GM18867 (cell line): ENCODE data around the gene NFIX.
"Not testable (repeated sequence)": the region's sequence is repeated elsewhere in the genome, so short reads cannot be mapped to it uniquely, and the experiment has no call there.

Experiments
- ATAC-seq: cut with Tn5 transposase; IDR thresholded peaks from one replicate; pipeline ENCODE4 v1.9.1; 2021; ENCODE audit warnings: mild to moderate bottlenecking, moderate library complexity; ENCODE audit not compliant: unreplicated experiment

The NFIX gene

GRCh38 chr19:12994701-12995595, at the start of gene NFIX:
Gene NFIX, plus strand, starts transcription at chr19:12995475. Its CDS starts 363 bp downstream, at chr19:12995838.
- no peak for ATAC-seq

GRCh38 chr19:12945479-12946091, 49.7 kb upstream of the NFIX start, which contains the start of gene RAD23A:
Gene RAD23A, plus strand, starts transcription at chr19:12945862. Its CDS starts 87 bp downstream, at chr19:12945949.
- ATAC-seq, result peak; percentile 72

DNA sequence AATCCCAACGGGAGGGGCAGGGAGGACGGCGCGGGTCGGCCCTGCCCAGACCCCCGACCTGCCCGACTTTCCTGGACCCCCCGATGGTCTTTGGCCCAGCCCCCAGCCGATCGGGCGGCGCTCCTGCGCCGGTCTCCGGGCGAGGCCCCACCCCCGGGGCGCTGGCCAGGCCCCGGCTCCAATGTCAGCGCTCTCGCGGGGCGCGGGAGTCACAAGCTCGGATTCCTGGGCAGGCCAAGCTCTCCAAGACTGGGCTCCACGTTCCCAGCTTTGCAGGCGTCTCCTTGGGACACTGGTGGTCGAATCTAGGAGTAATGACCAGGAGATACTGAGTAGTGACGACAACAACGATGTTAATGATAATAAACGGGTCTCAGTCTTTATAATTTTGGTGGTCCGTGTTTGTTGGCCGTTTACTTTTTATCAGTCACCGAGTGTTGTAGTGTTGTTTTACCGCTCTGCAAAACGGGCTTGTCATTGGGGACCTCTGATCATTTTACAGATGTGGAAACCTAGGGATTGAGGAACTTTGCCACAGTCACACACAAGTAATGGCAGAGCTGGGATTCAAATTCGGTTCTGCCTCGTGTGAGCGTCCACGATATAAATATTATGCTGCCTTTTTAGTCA, 49.1 kb upstream of the NFIX start:
- peak; percentile 27 for ATAC-seq

DNA sequence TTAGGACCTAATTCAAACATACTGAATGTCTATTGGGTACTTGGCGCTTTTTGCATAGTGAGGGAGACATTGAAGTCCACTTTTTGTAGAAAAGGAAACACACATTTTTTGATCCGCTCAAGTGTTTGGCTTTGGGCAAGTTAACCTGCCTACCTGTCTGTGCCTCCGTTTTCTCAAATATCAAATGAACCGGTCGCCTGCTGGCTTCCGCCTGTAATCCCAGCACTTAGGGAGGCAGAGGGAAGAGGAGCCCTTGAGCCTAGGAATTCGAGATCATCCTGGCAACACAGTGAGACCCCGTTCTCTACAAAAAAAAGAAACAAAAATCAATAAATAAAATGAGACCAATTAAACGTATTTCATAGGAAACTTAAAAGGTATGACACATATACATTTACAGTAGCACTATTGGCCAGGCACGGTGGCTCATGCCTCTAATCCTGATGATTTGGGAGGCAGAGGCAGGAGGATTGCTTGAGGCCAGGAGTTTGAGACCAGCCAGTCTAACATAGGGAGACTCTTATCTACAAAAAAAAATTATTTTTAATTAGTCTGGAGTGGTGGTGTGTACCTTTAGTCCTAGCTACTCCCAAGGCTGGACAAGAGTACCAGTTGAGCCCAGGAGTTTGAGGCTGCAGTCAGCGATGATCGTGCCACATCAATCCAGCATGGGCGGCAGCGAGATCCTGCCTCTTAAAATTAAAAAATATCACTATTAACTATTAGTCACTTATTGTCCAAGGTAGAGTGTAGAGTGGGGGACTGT, 48.4 kb upstream of the NFIX start:
- no peak for ATAC-seq

GRCh38 chr19:12947702-12948611, 47.3 kb upstream of the NFIX start:
- no peak for ATAC-seq

DNA sequence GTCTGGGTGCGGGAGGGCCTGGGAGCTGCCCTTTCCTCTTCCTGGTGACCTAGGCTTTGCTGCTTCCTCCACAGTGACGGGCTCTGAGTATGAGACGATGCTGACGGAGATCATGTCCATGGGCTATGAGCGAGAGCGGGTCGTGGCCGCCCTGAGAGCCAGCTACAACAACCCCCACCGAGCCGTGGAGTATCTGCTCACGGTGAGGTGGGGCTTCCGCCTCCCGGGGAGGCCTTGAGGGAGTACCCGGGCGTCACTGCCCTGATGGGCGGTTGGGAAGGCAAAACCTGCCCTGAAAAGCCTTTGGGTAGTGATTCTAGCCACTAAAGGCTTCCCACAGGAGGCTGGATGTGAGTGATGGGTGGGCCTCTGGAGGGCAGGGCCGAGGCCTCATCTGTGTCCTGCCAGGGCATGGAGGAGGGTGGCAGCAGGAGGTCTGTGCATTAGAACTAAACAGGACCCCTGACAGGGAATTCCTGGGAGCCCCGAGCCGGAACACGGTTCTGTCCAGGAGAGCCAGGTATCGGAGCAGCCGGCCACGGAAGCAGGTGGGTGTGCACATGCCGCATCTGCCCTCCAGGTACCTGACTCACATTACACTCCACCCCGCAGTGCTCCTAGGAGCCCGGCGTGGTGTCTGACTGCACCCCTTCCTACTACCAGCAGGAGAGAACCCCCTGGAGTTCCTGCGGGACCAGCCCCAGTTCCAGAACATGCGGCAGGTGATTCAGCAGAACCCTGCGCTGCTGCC, 46.5 kb upstream of the NFIX start:
- ATAC-seq, result no peak

GRCh38 chr19:12949363-12950283, 45.7 kb upstream of the NFIX start:
- no peak for ATAC-seq

DNA sequence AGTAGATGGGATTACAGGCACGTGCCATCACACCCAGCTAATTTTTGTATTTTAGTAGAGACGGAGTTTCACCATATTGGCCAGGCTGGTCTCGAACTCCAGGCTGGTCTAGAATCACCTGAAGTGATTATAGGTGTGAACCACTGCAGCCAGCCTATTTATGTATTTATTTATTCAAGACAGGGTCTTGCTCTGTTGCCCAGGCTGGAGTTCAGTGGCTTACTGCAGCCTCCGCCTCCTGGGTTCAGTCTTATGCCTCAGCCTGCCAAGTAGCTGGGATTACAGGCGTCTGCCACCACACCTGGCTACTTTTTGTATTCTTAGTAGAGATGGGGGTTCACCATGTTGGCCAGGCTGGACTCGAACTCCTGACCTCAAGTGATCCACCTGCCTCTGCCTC, 43.2 kb upstream of the NFIX start:
- not testable (repeated sequence) for ATAC-seq

- ATAC-seq, result no peak
Observed at GRCh38 chr19:12952488-12953137, 42.7 kb upstream of the NFIX start.

DNA sequence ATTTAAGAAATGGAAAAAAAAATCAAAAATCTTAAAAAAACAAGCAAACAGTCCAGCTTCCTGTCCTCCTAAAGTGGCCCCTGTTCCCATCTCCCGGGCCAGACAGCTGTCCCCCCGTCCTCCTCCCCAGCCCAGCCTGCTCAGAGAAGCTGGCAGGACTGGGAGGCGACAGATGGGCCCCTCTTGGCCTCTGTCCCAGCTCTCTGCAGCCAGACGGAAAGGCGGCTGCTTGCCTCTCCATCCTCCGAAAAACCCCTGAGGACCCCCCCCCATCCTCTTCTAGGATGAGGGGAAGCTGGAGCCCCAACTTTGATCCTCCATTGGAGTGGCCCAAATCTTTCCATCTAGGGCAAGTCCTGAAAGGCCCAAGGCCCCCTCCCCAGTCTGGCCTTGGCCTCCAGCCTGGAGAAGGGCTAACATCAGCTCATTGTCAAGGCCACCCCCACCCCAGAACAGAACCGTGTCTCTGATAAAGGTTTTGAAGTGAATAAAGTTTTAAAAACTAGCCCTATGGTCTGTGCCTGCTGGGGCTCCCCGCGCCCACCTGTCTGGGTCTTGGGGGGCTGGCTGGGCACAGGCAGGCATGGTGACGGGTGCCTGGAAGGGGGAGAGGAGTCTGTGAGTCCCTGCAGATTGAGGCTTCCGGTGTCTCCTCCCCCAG, 42.0 kb upstream of the NFIX start:
- ATAC-seq, result no peak

- ATAC-seq, result no peak
Observed at GRCh38 chr19:12953799-12954611, 41.3 kb upstream of the NFIX start.

DNA sequence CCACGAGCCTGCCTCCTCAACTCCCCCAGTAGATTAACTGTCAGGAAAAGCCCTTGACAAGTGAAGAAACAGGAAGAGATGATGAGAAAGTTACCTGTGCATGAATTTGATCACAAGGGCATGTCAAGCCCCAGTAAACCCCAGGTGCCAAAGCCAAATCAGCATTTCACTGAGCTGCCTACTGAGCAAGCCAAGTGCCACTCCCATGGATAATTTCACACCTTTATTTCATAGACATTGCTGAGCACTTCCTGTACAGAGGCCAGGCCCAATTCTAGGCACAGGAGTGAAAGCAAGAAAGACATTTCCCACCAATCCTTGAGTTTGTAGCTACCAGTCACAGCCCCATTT, 40.7 kb upstream of the NFIX start:
- ATAC-seq, result no peak

GRCh38 chr19:12955575-12955974, 39.7 kb upstream of the NFIX start:
- ATAC-seq, result not testable (repeated sequence)

DNA sequence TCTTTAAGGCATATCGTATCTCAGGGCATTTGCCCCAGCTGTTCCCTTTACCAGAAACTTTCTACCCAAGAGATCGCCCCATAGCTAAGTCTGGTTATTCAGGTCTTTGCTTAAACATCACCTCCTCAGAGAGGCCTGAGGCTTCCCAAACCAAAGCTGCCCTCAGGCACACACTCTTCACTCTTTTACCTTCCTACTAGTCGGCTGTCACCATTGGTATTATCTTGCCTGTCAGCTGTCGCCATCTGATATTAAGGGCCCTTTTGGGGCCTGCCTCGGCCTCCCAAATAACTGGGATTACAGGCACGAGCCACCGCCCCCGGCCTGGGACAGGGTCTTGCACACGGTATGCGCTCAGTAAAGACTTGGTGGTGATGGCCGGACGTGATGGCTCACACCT, 39.3 kb upstream of the NFIX start:
- ATAC-seq, result no peak

DNA sequence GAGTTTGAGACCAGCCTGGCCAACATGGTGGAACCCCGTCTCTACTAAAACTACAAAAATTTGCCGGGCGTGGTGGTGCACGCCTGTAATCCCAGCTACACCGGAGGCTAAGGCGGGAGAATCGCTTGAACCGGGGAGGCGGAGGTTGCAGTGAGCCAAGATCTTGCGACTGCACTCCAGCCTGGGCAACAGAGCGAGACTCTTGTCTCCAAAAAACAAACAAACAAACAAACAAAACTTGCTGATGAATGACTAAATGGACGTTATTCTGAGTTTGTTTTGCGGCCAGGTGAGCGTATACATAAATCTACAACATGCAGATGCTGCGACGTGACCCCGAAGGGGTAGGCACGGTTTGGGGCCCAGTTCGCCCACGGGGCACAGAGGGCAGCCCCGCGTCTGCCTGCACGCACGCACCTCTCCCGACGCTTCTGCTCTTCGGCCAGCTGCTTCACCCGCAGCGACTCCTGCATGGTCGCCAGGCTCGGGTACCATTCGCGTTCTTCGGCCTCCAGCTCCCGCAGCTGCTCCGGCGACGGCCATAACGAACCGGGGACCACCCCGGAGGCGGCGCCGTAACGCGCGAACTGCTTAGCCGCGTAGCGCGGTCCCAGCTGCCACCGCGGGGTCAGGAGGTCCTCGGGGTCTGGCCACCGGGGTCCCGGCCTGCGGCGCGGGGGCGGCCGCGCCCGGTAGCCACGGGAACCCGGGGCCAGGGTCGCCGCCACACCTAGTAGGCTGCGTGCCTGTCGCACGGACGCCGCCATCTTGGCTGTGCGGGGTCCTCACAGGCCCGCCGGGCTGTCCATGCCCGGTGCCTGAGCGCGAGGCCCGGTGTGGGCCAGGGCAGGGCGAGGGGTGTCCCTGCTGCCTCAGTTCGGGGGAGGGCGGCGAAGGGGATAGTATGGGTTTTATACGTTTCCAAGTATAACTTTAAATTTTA, 38.6 kb upstream of the NFIX start, which contains the start of gene GADD45GIP1:
GADD45GIP1 (minus strand) TSS at position 778 of the 943 bp plus-strand sequence; CDS start at position 767, 11 bp downstream.
- ATAC-seq, result peak; percentile 67
